ENCODE results near the gene DNAH6.

The DNAH6 gene

GRCh38 chr2:84701880-84702279 is 185.6 kb downstream of the DNAH6 start:
- Histone ChIP-seq H4K91ac (ENCODE audit: low read length) (no peak overlapping the region), H2BK120ac (ENCODE audit: low read depth, low read length) (no peak overlapping the region), H3K14ac (ENCODE audit: low read length in 2 of 2) (no peak overlapping the region), H2BK12ac (ENCODE audit: low read length in 2 of 2) (no peak overlapping the region), H3K9me3 (ENCODE audit: control insufficient read depth, low read length) (no peaks in the 10 kb centered on the region), H3K4ac (ENCODE audit: low read depth in 1 of 2, low read length in 2 of 2) (no peak overlapping the region), H3K27ac (ENCODE audit: low read length, poor library complexity, severe bottlenecking) (no peak overlapping the region), H2AFZ (ENCODE audit: low read depth, low read length) (no peak overlapping the region), H3K23ac (ENCODE audit: low read length in 2 of 2) (no peak overlapping the region), H3K4me3 (ENCODE audit: insufficient read depth in 1 of 2, low read depth in 1 of 2, low read length in 2 of 2) (no peak overlapping the region), H3K18ac (ENCODE audit: low read depth in 1 of 2, low read length in 2 of 2) (no peak overlapping the region), H3K36me3 (ENCODE audit: control insufficient read depth in 1 of 2, insufficient read depth in 2 of 2, low read depth in 1 of 2, low read length in 2 of 2) (no peaks in the 10 kb centered on the region), H3K9ac (ENCODE audit: low read length) (peak overlapping the region; percentile 64), H3K27me3 (ENCODE audit: control insufficient read depth in 1 of 2, insufficient read depth in 1 of 2, low read length in 2 of 2) (no peaks in the 10 kb centered on the region), H4K8ac (ENCODE audit: low read length) (no peak overlapping the region), H3K79me1 (replicated peaks; ENCODE audit: low read length, poor library complexity, severe bottlenecking) (no peaks in the 10 kb centered on the region), H3K4me1 (ENCODE audit: control insufficient read depth, insufficient read depth, low read depth, low read length) (no peaks in the 10 kb centered on the region), H3K4me2 (ENCODE audit: low read length, poor library complexity, severe bottlenecking) (no peak overlapping the region), H2AK5ac (ENCODE audit: low read length, severe bottlenecking) (no peak overlapping the region), H2BK15ac (ENCODE audit: low read depth, poor library complexity, severe bottlenecking) (no peak overlapping the region), H2BK5ac (ENCODE audit: low read depth, low read length, poor library complexity, severe bottlenecking) (no peak overlapping the region)
- DNase-seq: peak; percentile 14
- 86% methylated on average over 1 of the region's 1 CpG for WGBS

DNA sequence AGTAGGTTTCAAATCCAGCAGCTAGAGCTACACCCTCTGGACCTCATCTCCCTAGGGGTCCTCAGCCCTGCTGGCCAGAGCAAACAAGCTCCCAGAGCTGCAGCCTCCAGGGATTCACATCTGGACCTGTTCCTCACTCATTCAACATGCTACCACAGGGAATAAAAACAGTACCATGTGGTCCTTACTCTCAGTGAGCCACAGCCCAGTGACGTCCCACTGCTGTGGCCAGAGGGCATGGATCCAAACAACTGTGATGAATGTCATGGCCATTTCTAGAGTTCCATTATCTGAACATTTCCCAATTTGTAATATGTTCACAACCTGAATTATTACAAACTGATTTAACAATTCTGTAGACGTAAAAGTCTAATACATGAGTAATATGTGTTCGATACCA is 186.6 kb downstream of the DNAH6 start:
- H2AFZ ChIP-seq (ENCODE audit: low read depth, low read length): no peak overlapping the region
- H2BK120ac ChIP-seq (ENCODE audit: low read depth, low read length): no peak overlapping the region
- no peak overlapping the region for H3K9ac ChIP-seq (ENCODE audit: low read length)
- no peaks in the 10 kb centered on the region for H3K27me3 ChIP-seq (ENCODE audit: control insufficient read depth in 1 of 2, insufficient read depth in 1 of 2, low read length in 2 of 2)
- no peak overlapping the region for H2BK12ac ChIP-seq (ENCODE audit: low read length in 2 of 2)
- no peak overlapping the region for H3K23ac ChIP-seq (ENCODE audit: low read length in 2 of 2)
- no peaks in the 10 kb centered on the region for H3K36me3 ChIP-seq (ENCODE audit: control insufficient read depth in 1 of 2, insufficient read depth in 2 of 2, low read depth in 1 of 2, low read length in 2 of 2)
- no peak overlapping the region for H2BK15ac ChIP-seq (ENCODE audit: low read depth, poor library complexity, severe bottlenecking)
- H2BK5ac ChIP-seq (ENCODE audit: low read depth, low read length, poor library complexity, severe bottlenecking): no peak overlapping the region
- no peak overlapping the region for H3K4me2 ChIP-seq (ENCODE audit: low read length, poor library complexity, severe bottlenecking)
- H3K4ac ChIP-seq (ENCODE audit: low read depth in 1 of 2, low read length in 2 of 2): no peak overlapping the region
- no peaks in the 10 kb centered on the region for H3K4me1 ChIP-seq (ENCODE audit: control insufficient read depth, insufficient read depth, low read depth, low read length)
- H3K9me3 ChIP-seq (ENCODE audit: control insufficient read depth, low read length): no peaks in the 10 kb centered on the region
- no peak overlapping the region for H2AK5ac ChIP-seq (ENCODE audit: low read length, severe bottlenecking)
- H4K91ac ChIP-seq (ENCODE audit: low read length): no peak overlapping the region
- H3K79me1 ChIP-seq (replicated peaks; ENCODE audit: low read length, poor library complexity, severe bottlenecking): no peaks in the 10 kb centered on the region
- 80% methylated on average over 1 of the region's 3 CpGs for WGBS
- H4K8ac ChIP-seq (ENCODE audit: low read length): no peak overlapping the region
- H3K18ac ChIP-seq (ENCODE audit: low read depth in 1 of 2, low read length in 2 of 2): no peak overlapping the region
- H3K4me3 ChIP-seq (ENCODE audit: insufficient read depth in 1 of 2, low read depth in 1 of 2, low read length in 2 of 2): no peak overlapping the region
- H3K27ac ChIP-seq (ENCODE audit: low read length, poor library complexity, severe bottlenecking): no peak overlapping the region
- DNase-seq: no peak
- H3K14ac ChIP-seq (ENCODE audit: low read length in 2 of 2): no peak overlapping the region

- Histone ChIP-seq H3K9ac (ENCODE audit: low read length) (no peak overlapping the region), H2AK5ac (ENCODE audit: low read length, severe bottlenecking) (no peak overlapping the region), H3K14ac (ENCODE audit: low read length in 2 of 2) (no peak overlapping the region), H4K91ac (ENCODE audit: low read length) (no peak overlapping the region), H3K4me1 (ENCODE audit: control insufficient read depth, insufficient read depth, low read depth, low read length) (no peaks in the 10 kb centered on the region), H3K27ac (ENCODE audit: low read length, poor library complexity, severe bottlenecking) (no peak overlapping the region), H3K4me2 (ENCODE audit: low read length, poor library complexity, severe bottlenecking) (no peak overlapping the region), H2BK15ac (ENCODE audit: low read depth, poor library complexity, severe bottlenecking) (no peak overlapping the region), H2BK120ac (ENCODE audit: low read depth, low read length) (no peak overlapping the region), H2BK12ac (ENCODE audit: low read length in 2 of 2) (no peak overlapping the region), H4K8ac (ENCODE audit: low read length) (no peak overlapping the region), H3K4me3 (ENCODE audit: insufficient read depth in 1 of 2, low read depth in 1 of 2, low read length in 2 of 2) (no peak overlapping the region), H3K18ac (ENCODE audit: low read depth in 1 of 2, low read length in 2 of 2) (no peak overlapping the region), H3K27me3 (ENCODE audit: control insufficient read depth in 1 of 2, insufficient read depth in 1 of 2, low read length in 2 of 2) (no peaks in the 10 kb centered on the region), H2BK5ac (ENCODE audit: low read depth, low read length, poor library complexity, severe bottlenecking) (no peak overlapping the region), H2AFZ (ENCODE audit: low read depth, low read length) (no peak overlapping the region), H3K36me3 (ENCODE audit: control insufficient read depth in 1 of 2, insufficient read depth in 2 of 2, low read depth in 1 of 2, low read length in 2 of 2) (no peaks in the 10 kb centered on the region), H3K23ac (ENCODE audit: low read length in 2 of 2) (no peak overlapping the region), H3K9me3 (ENCODE audit: control insufficient read depth, low read length) (no peaks in the 10 kb centered on the region), H3K4ac (ENCODE audit: low read depth in 1 of 2, low read length in 2 of 2) (no peak overlapping the region), H3K79me1 (replicated peaks; ENCODE audit: low read length, poor library complexity, severe bottlenecking) (no peaks in the 10 kb centered on the region)
- no peak for DNase-seq
- WGBS: 80% methylated on average over 2 of the region's 2 CpGs
Observed at GRCh38 chr2:84703831-84704230, 187.5 kb downstream of the DNAH6 start.

DNA sequence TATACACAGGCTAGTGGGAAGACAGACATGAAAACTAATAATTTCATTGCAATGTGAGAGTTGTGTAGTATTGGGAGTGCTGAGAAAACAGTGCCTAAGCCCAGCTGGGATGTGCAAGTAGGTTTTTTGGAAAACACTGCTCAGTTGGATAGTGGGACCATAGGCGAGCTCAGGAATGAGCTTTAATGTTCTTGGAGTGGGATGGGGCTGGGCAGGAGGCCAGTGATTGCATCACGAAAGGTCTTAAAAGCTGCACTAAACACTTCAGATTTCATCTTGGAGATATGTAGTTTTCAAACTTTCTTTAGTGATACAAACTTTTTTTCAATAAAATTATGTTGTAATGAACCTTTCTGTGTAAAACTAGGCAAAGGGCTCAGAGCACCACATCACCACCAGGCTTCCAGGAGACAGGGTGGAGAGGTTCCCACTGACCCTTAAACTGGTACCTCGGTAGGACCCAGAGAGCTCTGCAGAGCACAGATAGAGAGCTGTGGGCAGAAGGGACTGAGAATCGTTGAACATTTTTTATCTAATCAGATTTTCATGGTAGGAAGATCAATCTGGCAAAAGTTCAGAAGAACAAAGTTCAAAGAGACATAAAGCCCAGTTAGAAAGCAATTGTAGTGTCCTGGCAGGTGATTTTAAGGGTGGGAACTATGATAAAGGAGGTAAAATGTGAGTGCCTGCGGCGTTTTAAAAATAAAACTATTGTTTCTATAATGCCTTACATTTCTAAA is 188.4 kb downstream of the DNAH6 start:
- peak overlapping the region; percentile 32 for H2BK15ac ChIP-seq (ENCODE audit: low read depth, poor library complexity, severe bottlenecking)
- H2AK5ac ChIP-seq (ENCODE audit: low read length, severe bottlenecking): no peak overlapping the region
- H3K27ac ChIP-seq (ENCODE audit: low read length, poor library complexity, severe bottlenecking): no peak overlapping the region
- no peaks in the 10 kb centered on the region for H3K4me1 ChIP-seq (ENCODE audit: control insufficient read depth, insufficient read depth, low read depth, low read length)
- H3K18ac ChIP-seq (ENCODE audit: low read depth in 1 of 2, low read length in 2 of 2): no peak overlapping the region
- H3K4me3 ChIP-seq (ENCODE audit: insufficient read depth in 1 of 2, low read depth in 1 of 2, low read length in 2 of 2): no peak overlapping the region
- whole genome bisulfite sequencing: 66% methylated on average over 3 of the region's 6 CpGs
- no peak overlapping the region for H2BK120ac ChIP-seq (ENCODE audit: low read depth, low read length)
- no peak overlapping the region for H3K4ac ChIP-seq (ENCODE audit: low read depth in 1 of 2, low read length in 2 of 2)
- no peak overlapping the region for H4K91ac ChIP-seq (ENCODE audit: low read length)
- no peak overlapping the region for H3K9ac ChIP-seq (ENCODE audit: low read length)
- no peaks in the 10 kb centered on the region for H3K27me3 ChIP-seq (ENCODE audit: control insufficient read depth in 1 of 2, insufficient read depth in 1 of 2, low read length in 2 of 2)
- DNase-seq: no peak
- no peak overlapping the region for H3K4me2 ChIP-seq (ENCODE audit: low read length, poor library complexity, severe bottlenecking)
- no peak overlapping the region for H2AFZ ChIP-seq (ENCODE audit: low read depth, low read length)
- H3K9me3 ChIP-seq (ENCODE audit: control insufficient read depth, low read length): no peaks in the 10 kb centered on the region
- H3K36me3 ChIP-seq (ENCODE audit: control insufficient read depth in 1 of 2, insufficient read depth in 2 of 2, low read depth in 1 of 2, low read length in 2 of 2): no peaks in the 10 kb centered on the region
- no peak overlapping the region for H2BK12ac ChIP-seq (ENCODE audit: low read length in 2 of 2)
- no peak overlapping the region for H2BK5ac ChIP-seq (ENCODE audit: low read depth, low read length, poor library complexity, severe bottlenecking)
- H3K79me1 ChIP-seq (replicated peaks; ENCODE audit: low read length, poor library complexity, severe bottlenecking): no peaks in the 10 kb centered on the region
- H3K23ac ChIP-seq (ENCODE audit: low read length in 2 of 2): no peak overlapping the region
- H4K8ac ChIP-seq (ENCODE audit: low read length): no peak overlapping the region
- H3K14ac ChIP-seq (ENCODE audit: low read length in 2 of 2): no peak overlapping the region
